NT2/D1 (cell line): ENCODE data around the gene RYR2.

Source experiments
- YY1 ChIP-seq: IDR thresholded peaks from 2 replicates; pipeline ENCODE4 v1.6.1; 2011; ENCODE audit not compliant: insufficient read length, insufficient read depth
- ZNF274 ChIP-seq: IDR thresholded peaks from 2 replicates; pipeline ENCODE4 v1.6.1; 2011; ENCODE audit warnings: mild to moderate bottlenecking, low read depth, low read length

DNA sequence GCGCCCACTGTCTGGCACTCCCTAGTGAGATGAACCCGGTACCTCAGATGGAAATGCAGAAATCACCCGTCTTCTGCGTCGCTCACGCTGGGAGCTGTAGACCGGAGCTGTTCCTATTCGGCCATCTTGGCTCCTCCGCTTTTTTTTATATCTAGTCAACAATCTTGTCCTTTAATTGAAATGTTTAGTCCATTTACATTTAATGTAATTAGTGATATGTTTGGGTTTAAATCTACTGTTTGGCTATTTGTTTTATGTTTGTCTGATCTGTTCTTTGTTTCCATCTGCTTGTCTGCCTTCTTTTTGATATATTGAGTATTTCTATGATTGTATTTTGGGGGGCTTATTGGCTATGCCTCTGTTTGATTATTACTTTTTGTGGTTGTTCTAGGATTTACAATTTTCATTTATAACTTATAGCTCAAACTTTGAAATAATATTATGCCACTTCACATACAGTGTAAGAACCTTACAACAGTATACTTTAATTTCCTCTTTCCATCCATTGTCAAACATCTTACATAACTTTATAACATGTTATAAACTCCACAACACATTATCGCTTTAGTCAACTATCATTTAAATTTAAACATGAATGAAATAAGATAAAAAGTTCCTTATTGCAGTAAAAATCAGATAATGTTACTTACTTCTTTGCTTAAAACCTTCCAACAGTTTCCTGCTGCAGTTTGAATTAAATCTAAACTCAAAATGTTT lies 16.5 kb upstream of the RYR2 start:
- TF ChIP-seq ZNF274 (no peak), YY1 (no peak)
